NCI-H187 (cell line): ENCODE data around the gene ETFRF1.

Source experiments
- DNase-seq, 2 experiments: peaks; one replicate each; lab custom pipeline; 2025; lab: John Stamatoyannopoulos, UW

Gene ETFRF1, protein sequence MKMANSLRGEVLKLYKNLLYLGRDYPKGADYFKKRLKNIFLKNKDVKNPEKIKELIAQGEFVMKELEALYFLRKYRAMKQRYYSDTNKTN

DNA sequence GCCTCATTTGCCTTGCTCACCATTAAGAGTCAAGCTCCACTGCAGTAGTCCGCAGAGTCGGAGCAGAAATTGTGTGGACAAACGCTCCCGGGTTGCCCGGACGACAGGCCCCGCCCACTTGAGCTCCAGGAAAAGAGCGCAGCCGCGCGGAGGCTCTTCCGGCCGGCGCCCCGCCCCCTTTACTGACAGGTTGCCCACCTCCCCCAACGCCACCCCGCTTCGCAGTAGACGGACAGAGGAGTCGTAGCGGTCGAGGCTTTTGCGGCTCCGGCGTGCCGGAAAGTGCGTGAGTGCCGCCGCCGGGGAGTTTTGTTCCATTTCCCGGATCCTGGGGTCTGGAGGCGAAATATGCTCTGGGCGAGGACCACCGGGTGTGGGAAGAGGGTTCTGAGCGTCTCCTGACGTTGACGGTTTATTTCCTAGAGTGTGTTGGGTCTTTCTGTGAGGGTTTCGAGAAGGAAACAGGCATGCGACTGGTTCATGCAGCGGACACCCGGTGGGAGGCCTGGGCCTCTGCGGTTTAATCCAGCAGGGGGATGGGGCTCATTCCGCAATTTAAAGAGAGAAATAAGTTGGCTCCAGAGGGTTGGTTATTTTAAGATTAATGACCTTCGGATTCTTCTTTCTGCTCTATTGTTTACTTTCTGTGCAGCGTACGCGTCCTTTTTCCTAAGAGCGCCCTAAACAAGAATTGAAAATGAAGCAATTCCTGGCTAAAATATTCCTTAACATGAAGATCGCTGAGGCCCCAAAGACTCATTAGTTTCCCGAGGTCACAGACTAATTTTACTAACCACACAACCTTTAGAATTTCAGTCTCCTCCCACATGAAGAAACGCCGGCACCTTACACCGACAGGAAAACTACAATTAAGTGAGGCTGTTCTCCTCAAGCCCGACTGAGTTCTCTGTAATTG is at the start of gene ETFRF1, which contains the start of gene DNAI7:
Gene ETFRF1, plus strand, starts transcription at position 182 of the 916 bp plus-strand sequence. CDS start 8,720 bp downstream, outside the sequence.
Gene DNAI7, minus strand, starts transcription at position 105 of the 916 bp plus-strand sequence. Its CDS starts 82 bp downstream, at position 23.
- DNase-seq = peak; percentile 84 to 96

DNA sequence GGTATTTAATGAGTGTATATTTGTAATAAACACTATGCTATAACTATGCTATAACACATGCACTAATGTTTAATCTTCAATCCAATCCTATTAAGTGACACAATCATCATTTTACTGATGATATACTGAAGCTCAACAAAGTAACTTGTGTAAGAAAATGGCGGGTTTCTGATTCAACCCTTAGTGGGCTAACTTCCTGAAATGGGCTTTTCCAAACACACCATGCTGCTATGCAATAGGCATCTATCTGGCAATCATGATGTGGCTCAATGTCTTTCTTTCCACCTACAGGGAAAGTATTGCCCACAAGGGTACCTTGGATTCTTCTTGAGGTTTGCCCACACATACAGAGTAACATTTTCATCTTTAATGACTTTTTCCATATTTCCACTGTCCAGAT is 48.4 kb upstream of the ETFRF1 start:
- DNase-seq = no peak

DNA sequence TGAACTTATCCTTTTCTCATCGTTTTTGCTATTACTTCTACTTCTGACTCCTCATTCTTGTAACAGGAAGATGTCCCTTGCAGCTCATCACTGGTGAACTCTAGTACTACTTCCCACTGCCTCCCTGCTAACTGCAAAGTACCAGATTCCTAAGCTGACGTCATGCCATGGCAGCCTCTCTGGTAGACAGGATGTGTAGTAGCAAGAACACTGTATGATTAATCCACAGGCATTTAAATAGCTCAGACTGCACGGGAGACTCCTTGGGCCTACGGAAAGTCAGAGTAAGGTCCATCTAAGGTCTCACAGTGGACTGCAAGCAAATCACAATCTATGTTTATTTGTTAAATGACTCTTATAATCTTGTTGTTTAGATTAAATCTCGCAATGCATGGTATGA is 43.6 kb upstream of the ETFRF1 start:
- DNase-seq = no peak

DNA sequence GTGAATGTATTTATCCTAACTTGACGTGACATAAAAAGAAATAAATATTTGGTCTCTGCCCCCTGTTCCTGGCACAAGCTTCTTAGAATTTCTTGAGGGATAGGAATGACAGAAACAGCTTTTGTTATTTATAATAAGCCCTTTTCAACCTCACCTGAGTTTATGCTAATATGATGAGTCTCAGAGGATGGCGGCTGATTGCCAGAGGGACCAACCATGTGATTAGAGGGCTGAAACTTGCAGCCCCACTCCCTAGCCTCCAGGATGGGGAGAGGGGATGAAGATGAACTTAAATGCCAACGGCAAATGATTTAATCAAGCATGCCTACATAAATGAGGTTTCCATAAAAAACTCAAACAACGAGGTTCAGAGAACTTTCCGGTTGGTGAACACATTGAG is 43.0 kb upstream of the ETFRF1 start:
- no peak for DNase-seq

- no peak for DNase-seq
These were observed 39.9 kb upstream of the ETFRF1 start for GRCh38 chr12:25155022-25155576.

DNA sequence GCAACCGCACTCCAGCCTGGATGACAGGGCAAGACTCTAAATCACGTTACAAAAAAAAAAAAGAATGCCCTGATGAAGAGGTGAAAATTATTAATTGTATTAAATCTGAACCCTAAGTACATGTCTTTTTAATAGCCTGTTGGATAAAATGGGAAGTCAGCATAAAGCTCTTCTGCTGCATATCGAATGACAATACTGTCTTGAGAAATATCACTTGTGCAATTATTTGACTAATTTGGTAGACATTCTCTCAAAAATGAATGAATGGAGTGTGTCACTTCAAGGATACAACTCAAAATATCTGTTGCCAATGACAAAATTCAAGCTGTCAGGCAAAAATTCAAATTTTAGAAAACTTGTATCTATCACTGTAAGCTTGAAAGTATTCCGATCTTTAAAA is 39.0 kb upstream of the ETFRF1 start:
- no peak for DNase-seq

- DNase-seq = no peak
These were observed 32.2 kb upstream of the ETFRF1 start for GRCh38 chr12:25162866-25163265.

- DNase-seq = no peak
These were observed 12.3 kb upstream of the ETFRF1 start for GRCh38 chr12:25182765-25183164.

DNA sequence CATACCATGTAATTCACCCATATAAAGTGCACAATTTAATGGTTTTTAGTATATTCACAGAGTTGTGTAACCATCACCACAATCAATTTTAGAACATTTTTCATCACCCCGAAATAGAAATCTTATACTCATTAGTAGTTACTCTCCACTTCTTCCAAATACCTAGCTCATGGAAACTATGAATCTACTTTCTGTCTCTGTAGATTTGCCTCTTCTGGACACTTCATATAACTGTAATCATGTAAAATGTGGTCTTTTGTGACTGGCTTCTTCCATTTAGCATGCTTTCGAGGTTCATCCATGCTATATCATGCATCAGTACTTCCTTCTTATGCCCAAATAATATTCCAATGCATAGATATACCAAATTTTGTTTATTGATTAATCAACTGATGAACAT is 10.9 kb upstream of the ETFRF1 start:
- DNase-seq = no peak

DNA sequence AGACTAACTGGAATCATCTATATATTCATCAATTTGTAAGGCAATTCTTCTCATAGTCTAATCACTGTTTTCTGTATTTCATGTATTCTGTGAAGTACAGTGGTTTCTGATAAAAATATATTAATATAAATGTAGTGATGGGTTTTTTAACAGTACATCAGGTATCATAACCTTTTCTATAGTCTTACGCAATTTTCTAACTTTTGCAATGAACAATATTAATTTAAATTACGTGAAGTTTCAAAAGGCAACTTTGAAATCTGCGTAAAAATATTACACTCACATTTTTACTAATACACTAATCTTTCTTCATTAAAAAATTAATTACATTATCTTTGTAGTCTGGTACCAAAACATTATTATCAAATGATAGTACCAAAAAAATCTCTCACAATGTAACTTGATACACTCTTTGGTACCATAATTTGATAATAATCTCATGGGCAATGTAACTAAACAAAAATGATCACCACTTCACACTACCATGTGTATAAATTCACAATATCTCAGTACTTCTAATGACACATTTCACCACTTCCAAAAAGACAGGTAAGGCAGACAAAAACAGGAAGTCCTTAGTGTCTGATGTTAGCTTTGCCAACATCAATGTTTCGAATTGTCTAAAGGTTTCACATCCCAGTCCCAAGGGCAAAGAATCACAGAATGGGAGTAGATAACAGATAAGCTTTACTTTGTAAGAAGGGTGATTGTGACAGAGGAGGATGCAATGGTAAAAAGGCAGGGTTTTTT is 8.8 kb upstream of the ETFRF1 start:
- DNase-seq = no peak

- DNase-seq = no peak
These were observed 8.1 kb upstream of the ETFRF1 start for GRCh38 chr12:25186788-25187402.

- no peak for DNase-seq
These were observed 7.3 kb upstream of the ETFRF1 start for GRCh38 chr12:25187781-25188180.

- no peak for DNase-seq
These were observed 5.4 kb upstream of the ETFRF1 start for GRCh38 chr12:25189656-25190055.

DNA sequence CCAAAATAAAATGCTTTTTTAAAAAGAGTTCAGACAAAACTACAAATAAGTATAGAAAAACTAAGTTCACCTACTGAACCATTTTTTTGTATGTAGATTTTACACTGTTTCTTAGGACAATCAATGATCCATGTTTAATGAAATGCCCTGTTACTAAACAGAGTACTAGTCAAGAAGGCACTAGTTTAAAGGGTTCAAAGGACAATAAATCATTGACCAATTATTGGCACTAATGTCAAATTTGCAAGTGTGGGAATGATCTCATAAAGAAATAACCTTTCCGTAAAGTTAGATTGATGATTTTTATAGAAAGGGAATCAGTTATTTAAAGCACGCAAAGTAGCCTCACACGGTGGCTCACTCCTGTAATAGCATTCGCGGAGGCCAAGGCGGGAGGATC is 4.2 kb upstream of the ETFRF1 start:
- no peak for DNase-seq

GRCh38 chr12:25194214-25194613 is 823 bp upstream of the ETFRF1 start:
- DNase-seq = no peak

DNA sequence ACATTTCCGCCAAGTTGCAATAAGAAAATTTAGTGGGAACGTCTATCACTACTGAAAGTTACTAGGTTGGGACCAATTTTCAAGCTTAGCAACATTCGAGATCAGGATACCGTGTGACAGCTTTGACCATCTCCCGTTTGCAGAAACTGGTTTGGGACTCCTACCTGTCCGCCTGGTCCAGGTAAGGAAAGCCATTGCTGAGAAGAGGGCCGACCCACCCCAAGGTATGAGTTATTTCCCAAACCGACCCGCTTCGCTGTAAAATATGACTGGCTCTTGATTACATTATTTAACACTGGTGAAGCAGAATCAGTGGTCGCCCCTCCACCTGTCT is 348 bp upstream of the ETFRF1 start:
- no peak for DNase-seq

GRCh38 chr12:25197608-25198007 is 2.6 kb downstream of the ETFRF1 start:
- DNase-seq = no peak

GRCh38 chr12:25200703-25201102 is 5.7 kb downstream of the ETFRF1 start:
- no peak for DNase-seq

DNA sequence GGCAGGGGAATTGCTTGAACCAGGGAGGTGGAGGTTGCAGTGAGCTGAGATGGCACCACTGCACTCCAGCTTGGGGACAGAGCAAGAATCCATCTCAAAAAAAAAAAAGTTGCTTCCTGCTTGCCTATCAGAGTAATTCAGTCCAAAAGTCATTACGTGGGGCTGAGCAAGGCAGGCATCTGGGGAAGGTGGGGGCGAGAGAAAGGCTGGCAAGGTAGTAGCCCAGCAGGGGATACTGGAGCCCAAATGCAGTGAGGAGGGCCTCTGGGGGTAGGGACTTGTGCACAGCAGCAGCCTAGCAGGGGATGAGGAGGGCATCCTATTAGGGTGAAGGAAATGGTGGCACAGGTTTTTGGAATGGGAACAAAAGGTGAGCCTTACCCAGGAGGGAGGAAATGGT is 7.1 kb downstream of the ETFRF1 start:
- DNase-seq = no peak

GRCh38 chr12:25207411-25207810 is 12.4 kb downstream of the ETFRF1 start:
- DNase-seq = no peak

DNA sequence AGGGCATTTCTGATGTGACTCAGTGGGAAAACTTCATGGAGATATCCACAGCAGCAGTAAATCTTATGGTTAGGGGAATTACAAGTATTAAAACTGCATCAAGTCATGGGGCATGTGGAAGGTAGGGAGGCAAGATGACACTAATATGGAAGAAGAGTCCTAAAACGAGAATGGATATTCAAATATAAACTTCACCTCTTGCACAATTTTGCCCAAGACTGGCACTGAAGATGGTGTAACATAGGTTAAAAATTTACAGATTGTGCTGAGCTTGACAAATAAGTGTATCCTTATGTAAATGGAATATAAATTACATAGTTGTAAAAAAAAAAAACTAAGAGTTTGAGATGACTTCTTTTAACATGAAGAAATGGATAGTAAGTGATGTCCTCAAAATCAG is 12.8 kb downstream of the ETFRF1 start:
- DNase-seq = no peak

DNA sequence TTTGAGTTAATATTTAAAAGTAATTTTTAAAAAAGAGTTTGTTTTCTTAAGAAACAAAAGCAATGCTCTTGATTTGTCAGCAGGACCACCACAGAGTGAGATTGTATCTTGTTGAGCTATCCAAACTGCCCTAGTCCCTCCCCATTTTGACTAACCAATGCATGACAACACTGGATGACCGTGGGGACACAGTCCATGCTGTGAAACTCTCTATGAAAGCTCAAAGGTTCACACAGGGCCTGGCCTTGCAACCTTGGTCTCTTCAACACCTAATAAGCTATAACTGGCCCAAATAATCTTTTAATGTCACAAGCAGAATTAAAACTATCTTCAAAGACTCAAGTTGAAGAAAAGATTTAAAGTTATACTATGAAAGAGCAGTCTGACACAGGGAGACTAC is 13.5 kb downstream of the ETFRF1 start:
- DNase-seq = no peak
